Heart left ventricle (tissue), 13 donors: ENCODE results near the gene SEMA6D.

Source experiments
- CTCF ChIP-seq, 12 donors: fragments of 200-600 bp; sonication (generic) in 4 of 12; IDR thresholded peaks; one replicate each; pipeline versions ENCODE4 v1.5.0 to v1.8.0; 2018 to 2022; ENCODE audit warnings: antibody characterized with exemption in 12 of 12, mild to moderate bottlenecking in 5 of 12
- POLR2A ChIP-seq, 2 donors: fragments of 450-650 bp; IDR thresholded peaks; one replicate each; pipeline ENCODE4 v1.6.1; 2017; ENCODE audit warnings: antibody characterized with exemption in 2 of 2, mild to moderate bottlenecking in 2 of 2, moderate library complexity in 2 of 2
- donor health status: ischemic (EF 13 %, LVEDD 7.1; RV severe dilation, severe dysfunction).
- donor health status: DM: no; HTN: yes; CAD: no.
- donor health status: DM: no; HTN: no; CAD: no.
- donor health status: ischemic (EF 25% LVEDD 6.9; RV normal size, moderate dysfunction).
- donor health status: ischemic (EF 25% LVEDD 5.7; RV mildly dilated, moderate dysfunction).
- donor health status: ischemic (EF 35%, LVEDD 5.7; RV mildly dilated, moderate dysfunction).
- donor health status: nonischemic (EF 11% LVEDD 7.7; RV severe dilation, severe dysfunction).
- donor health status: DM: yes; HTN: yes; CAD: no.
- donor health status: PGD.
- donor health status: ischemic (EF 29% LVEDD 5.4; RV normal size, mild dysfunction).
- donor health status: nonischemic (EF 23%, LVEDD 6.1; RV moderate dilation, normal function).

- TF ChIP-seq POLR2A (IDR thresholded peaks at IDR 0.05), result no peak
- TF ChIP-seq CTCF (IDR thresholded peaks at IDR 0.05), result no peak
These were observed 87.4 kb downstream of the SEMA6D start for GRCh38 chr15:47804733-47805132.
